ENCODE data around the gene MARS1. TPM values are rescaled to one million over a fixed set of nuclear protein-coding genes. Genes with fewer than 3 reads are reported as not detected.

The MARS1 gene
- total RNA-seq, 1 donor from 2014 or later, result 350 TPM

DNA sequence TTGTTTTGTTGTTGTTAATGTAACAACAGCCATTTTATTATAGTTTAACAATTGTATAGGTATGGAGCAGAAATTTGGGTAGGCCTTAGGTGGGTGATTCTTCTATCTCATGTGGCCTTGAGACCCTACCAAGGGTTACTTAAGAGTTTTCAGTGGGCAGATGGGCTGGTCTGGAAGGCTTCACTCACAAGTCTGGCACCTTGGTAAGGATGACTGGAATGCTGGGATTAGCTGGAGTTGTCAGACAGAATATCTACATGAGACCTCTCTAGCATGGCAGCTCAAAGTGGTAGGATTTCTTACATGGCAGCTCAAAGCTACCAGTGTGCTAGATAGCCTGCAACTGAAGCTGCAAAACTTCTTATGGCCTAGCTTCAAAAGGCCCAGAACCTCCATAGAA, 2.2 kb upstream of the MARS1 start:
- peaks cover 14% of the 10 kb centered on the region for H3K36me3 Mint-ChIP-seq (ENCODE audit: low read depth)
- TF ChIP-seq, protein P1, sequence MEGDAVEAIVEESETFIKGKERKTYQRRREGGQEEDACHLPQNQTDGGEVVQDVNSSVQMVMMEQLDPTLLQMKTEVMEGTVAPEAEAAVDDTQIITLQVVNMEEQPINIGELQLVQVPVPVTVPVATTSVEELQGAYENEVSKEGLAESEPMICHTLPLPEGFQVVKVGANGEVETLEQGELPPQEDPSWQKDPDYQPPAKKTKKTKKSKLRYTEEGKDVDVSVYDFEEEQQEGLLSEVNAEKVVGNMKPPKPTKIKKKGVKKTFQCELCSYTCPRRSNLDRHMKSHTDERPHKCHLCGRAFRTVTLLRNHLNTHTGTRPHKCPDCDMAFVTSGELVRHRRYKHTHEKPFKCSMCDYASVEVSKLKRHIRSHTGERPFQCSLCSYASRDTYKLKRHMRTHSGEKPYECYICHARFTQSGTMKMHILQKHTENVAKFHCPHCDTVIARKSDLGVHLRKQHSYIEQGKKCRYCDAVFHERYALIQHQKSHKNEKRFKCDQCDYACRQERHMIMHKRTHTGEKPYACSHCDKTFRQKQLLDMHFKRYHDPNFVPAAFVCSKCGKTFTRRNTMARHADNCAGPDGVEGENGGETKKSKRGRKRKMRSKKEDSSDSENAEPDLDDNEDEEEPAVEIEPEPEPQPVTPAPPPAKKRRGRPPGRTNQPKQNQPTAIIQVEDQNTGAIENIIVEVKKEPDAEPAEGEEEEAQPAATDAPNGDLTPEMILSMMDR (IDR thresholded peaks at IDR 0.05), result no peak
- DNase-seq (ENCODE audit: low spot score), result no peak
- peaks cover 33% of the 10 kb centered on the region for H3K4me1 Mint-ChIP-seq (ENCODE audit: low read depth)
- H3K9me3 Mint-ChIP-seq (ENCODE audit: low read depth), result no peaks in the 10 kb centered on the region
- no peaks in the 10 kb centered on the region for H3K27me3 Mint-ChIP-seq (ENCODE audit: low read depth)
- H3K4me3 Mint-ChIP-seq (ENCODE audit: unreplicated experiment), result no peak overlapping the region
- H3K27ac Mint-ChIP-seq (ENCODE audit: unreplicated experiment), result no peak overlapping the region

- Mint-ChIP-seq H3K9me3 (ENCODE audit: low read depth) (no peaks in the 10 kb centered on the region), H3K27ac (ENCODE audit: unreplicated experiment) (peak overlapping the region; percentile 27), H3K27me3 (ENCODE audit: low read depth) (no peaks in the 10 kb centered on the region), H3K4me3 (ENCODE audit: unreplicated experiment) (peak overlapping the region; percentile 99), H3K36me3 (ENCODE audit: low read depth) (peaks cover 27% of the 10 kb centered on the region), H3K4me1 (ENCODE audit: low read depth) (peaks cover 40% of the 10 kb centered on the region)
- TF ChIP-seq, protein P1 (IDR thresholded peaks at IDR 0.05), result no peak
- peak; percentile 52 for DNase-seq (ENCODE audit: low spot score)
Observed at GRCh38 chr12:57487055-57487596, 742 bp upstream of the MARS1 start.

DNA sequence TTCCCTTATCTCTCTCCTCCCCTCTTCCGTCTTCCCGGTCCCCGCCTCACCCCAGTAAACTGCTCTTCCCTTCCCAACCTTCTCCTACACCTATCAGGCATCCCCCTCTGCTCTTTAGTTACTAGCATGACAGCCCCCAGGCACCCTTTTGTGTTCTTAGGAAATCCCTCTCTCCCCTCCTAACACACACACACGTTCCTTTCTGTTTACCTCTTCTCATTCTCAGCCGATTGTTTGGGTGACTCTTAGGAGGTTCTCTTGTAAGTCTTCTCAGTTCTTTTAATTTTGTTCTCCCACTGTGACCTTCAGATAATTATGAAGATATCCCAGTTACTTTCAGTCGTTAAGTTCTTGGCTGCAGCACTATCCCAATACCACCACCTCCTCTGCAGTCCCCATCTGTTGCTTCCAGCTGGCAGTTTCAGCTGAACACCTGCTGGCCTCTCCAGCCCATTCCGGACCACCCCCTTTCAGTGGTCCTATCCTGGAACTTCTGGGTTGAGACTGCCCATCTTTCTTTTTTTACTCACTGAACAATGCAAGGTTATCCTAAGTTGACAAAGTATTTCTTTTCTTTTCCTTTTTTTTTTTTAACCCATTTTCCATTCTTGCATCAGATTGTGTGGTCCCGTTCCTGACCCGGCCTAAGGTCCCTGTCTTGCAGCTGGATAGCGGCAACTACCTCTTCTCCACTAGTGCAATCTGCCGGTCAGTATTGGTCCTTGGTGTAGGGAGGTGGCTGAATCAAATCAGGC, 711 bp downstream of the MARS1 start:
- DNase-seq (ENCODE audit: low spot score), result peak; percentile 20
- TF ChIP-seq, protein P1 (IDR thresholded peaks at IDR 0.05), result no peak
- Mint-ChIP-seq H3K27me3 (ENCODE audit: low read depth) (no peaks in the 10 kb centered on the region), H3K27ac (ENCODE audit: unreplicated experiment) (peak overlapping the region; percentile 97), H3K36me3 (ENCODE audit: low read depth) (peaks cover 32% of the 10 kb centered on the region), H3K4me3 (ENCODE audit: unreplicated experiment) (peak overlapping the region; percentile 99), H3K9me3 (ENCODE audit: low read depth) (no peaks in the 10 kb centered on the region), H3K4me1 (ENCODE audit: low read depth) (peaks cover 36% of the 10 kb centered on the region)

- Mint-ChIP-seq H3K4me1 (ENCODE audit: low read depth) (peaks cover 35% of the 10 kb centered on the region), H3K27me3 (ENCODE audit: low read depth) (no peaks in the 10 kb centered on the region), H3K36me3 (ENCODE audit: low read depth) (peaks cover 32% of the 10 kb centered on the region), H3K9me3 (ENCODE audit: low read depth) (no peaks in the 10 kb centered on the region), H3K4me3 (ENCODE audit: unreplicated experiment) (peak overlapping the region; percentile 99), H3K27ac (ENCODE audit: unreplicated experiment) (peak overlapping the region; percentile 97)
- DNase-seq (ENCODE audit: low spot score), result peak; percentile 13
- TF ChIP-seq, protein P1 (IDR thresholded peaks at IDR 0.05), result no peak
Observed at GRCh38 chr12:57489157-57489641, 1.3 kb downstream of the MARS1 start.

- Mint-ChIP-seq H3K4me1 (ENCODE audit: low read depth) (peaks cover 35% of the 10 kb centered on the region), H3K36me3 (ENCODE audit: low read depth) (peaks cover 32% of the 10 kb centered on the region), H3K27ac (ENCODE audit: unreplicated experiment) (peak overlapping the region; percentile 12), H3K4me3 (ENCODE audit: unreplicated experiment) (no peak overlapping the region), H3K9me3 (ENCODE audit: low read depth) (no peaks in the 10 kb centered on the region), H3K27me3 (ENCODE audit: low read depth) (no peaks in the 10 kb centered on the region)
- DNase-seq (ENCODE audit: low spot score), result peak; percentile 67
- TF ChIP-seq, protein P1 (IDR thresholded peaks at IDR 0.05), result no peak
Observed at GRCh38 chr12:57490126-57490525, 2.3 kb downstream of the MARS1 start.

Data from chondrocyte (in vitro differentiated cells).